WTC11 (cell line): Measurements from ENCODE around the gene TLK1. TPM values are rescaled to one million over a fixed set of nuclear protein-coding genes. Genes with fewer than 3 reads are reported as not detected.

ENCODE experiments used
- ATAC-seq: fragments of 200-7000 bp; cut with Tn5 transposase; 2 replicates; pipeline ENCODE4 v1.10.0; 2021; ENCODE audit warnings: mild to moderate bottlenecking, moderate library complexity
- CTCF ChIA-PET: fragments of 300-600 bp; sonication (Branson Sonifier 250); formaldehyde crosslinking; loops from one replicate; lab custom pipeline; 2021; ENCODE audit warnings: antibody characterized with exemption; lab: Charles Lee
- POLR2A ChIA-PET: fragments of 350-600 bp; sonication (Branson Sonifier 250); formaldehyde crosslinking; loops from one replicate; lab custom pipeline; 2021; ENCODE audit warnings: antibody characterized with exemption; lab: Charles Lee
- DNase-seq: peaks from one replicate; pipeline ENCODE4 v3.0.0; 2021; ENCODE audit warnings: low spot score
- H3K27ac Mint-ChIP-seq: 2 replicates; pipeline ENCODE4 v1.8.0; 2021; ENCODE audit warnings: mixed read lengths
- H3K27me3 Mint-ChIP-seq: 2 replicates; pipeline ENCODE4 v1.8.0; 2021; ENCODE audit warnings: low read depth, mild to moderate bottlenecking, moderate library complexity, mixed read lengths
- H3K36me3 Mint-ChIP-seq: 2 replicates; pipeline ENCODE4 v1.8.0; 2021; ENCODE audit warnings: mixed read lengths
- H3K4me1 Mint-ChIP-seq: 2 replicates; pipeline ENCODE4 v1.8.0; 2022; ENCODE audit warnings: mixed read lengths
- H3K4me3 Mint-ChIP-seq: 2 replicates; pipeline ENCODE4 v1.8.0; 2021; ENCODE audit warnings: mild to moderate bottlenecking, moderate library complexity, mixed read lengths
- H3K9me3 Mint-ChIP-seq: 2 replicates; pipeline ENCODE4 v1.8.0; 2021; ENCODE audit warnings: mixed read lengths
- ATF3 ChIP-seq: sonication (generic); formaldehyde crosslinking; conservative IDR thresholded peaks from 2 replicates; pipeline ENCODE4 v1.8.1; 2022; ENCODE audit warnings: mild to moderate bottlenecking, missing genetic modification reagents
- CDX4 ChIP-seq: fragments of 250-450 bp; sonication (Bioruptor Pico); IDR thresholded peaks from 2 replicates; pipeline ENCODE4 v1.9.0; 2021; ENCODE audit warnings: moderate library complexity, mild to moderate bottlenecking, inconsistent platforms, borderline replicate concordance
- FOXJ3 ChIP-seq: sonication (generic); formaldehyde crosslinking; IDR thresholded peaks from 2 replicates; pipeline ENCODE4 v1.9.0; 2021; ENCODE audit warnings: missing genetic modification reagents, mild to moderate bottlenecking, borderline replicate concordance
- PREB ChIP-seq: sonication (generic); formaldehyde crosslinking; IDR thresholded peaks from 2 replicates; pipeline ENCODE4 v1.8.1; 2022; ENCODE audit warnings: mild to moderate bottlenecking, missing genetic modification reagents, moderate library complexity, borderline replicate concordance
- PRRX2 ChIP-seq: fragments of 250-450 bp; sonication (Bioruptor Pico); IDR thresholded peaks from 2 replicates; pipeline ENCODE4 v1.8.0; 2021; ENCODE audit warnings: mild to moderate bottlenecking
- SMAD4 ChIP-seq: sonication (generic); formaldehyde crosslinking; IDR thresholded peaks from 2 replicates; pipeline ENCODE4 v1.8.0; 2022; ENCODE audit warnings: mild to moderate bottlenecking, missing genetic modification reagents
- TP53 ChIP-seq: sonication (generic); formaldehyde crosslinking; IDR thresholded peaks from 2 replicates; pipeline ENCODE4 v1.8.1; 2023; ENCODE audit warnings: mild to moderate bottlenecking, missing genetic modification reagents
- USF2 ChIP-seq: sonication (generic); formaldehyde crosslinking; IDR thresholded peaks from 2 replicates; pipeline ENCODE4 v1.8.1; 2023; ENCODE audit warnings: mild to moderate bottlenecking, missing genetic modification reagents, moderate library complexity
- ZBTB21 ChIP-seq: sonication (generic); formaldehyde crosslinking; IDR thresholded peaks from 2 replicates; pipeline ENCODE4 v1.8.1; 2023; ENCODE audit warnings: mild to moderate bottlenecking, missing genetic modification reagents, borderline replicate concordance
- ZNF121 ChIP-seq: sonication (generic); formaldehyde crosslinking; IDR thresholded peaks from 2 replicates; pipeline ENCODE4 v1.8.0; 2023; ENCODE audit warnings: missing genetic modification reagents
- ZNF219 ChIP-seq: sonication (generic); formaldehyde crosslinking; IDR thresholded peaks from 2 replicates; pipeline ENCODE4 v1.8.0; 2023; ENCODE audit warnings: missing genetic modification reagents, mild to moderate bottlenecking, borderline replicate concordance
- ZNF317 ChIP-seq: sonication (generic); formaldehyde crosslinking; IDR thresholded peaks from 2 replicates; pipeline ENCODE4 v1.8.1; 2023; ENCODE audit warnings: low read depth, mild to moderate bottlenecking, moderate library complexity, missing genetic modification reagents, borderline replicate concordance
- ZNF416 ChIP-seq: fragments of 250-450 bp; sonication (Bioruptor Pico); IDR thresholded peaks from 2 replicates; pipeline ENCODE4 v1.9.0; 2021; ENCODE audit warnings: mild to moderate bottlenecking, inconsistent platforms
- ZNF425 ChIP-seq: fragments of 250-450 bp; sonication (Bioruptor Pico); conservative IDR thresholded peaks from 2 replicates; pipeline ENCODE4 v1.9.0; 2021; ENCODE audit warnings: mild to moderate bottlenecking
- ZNF532 ChIP-seq: fragments of 250-450 bp; sonication (Bioruptor Pico); IDR thresholded peaks from 2 replicates; pipeline ENCODE4 v1.9.0; 2021; ENCODE audit warnings: mild to moderate bottlenecking, borderline replicate concordance
- ZNF671 ChIP-seq: fragments of 250-450 bp; sonication (Bioruptor Pico); IDR thresholded peaks from 2 replicates; pipeline ENCODE4 v1.8.0; 2021; ENCODE audit warnings: mild to moderate bottlenecking
- ZSCAN18 ChIP-seq: fragments of 250-450 bp; sonication (Bioruptor Pico); IDR thresholded peaks from 2 replicates; pipeline ENCODE4 v2.1.2; 2022; ENCODE audit warnings: mild to moderate bottlenecking, moderate library complexity
- total RNA-seq: library from RNA; stranded (reverse); gene quantifications from 3 replicates; pipeline ENCODE4 v1.2.3, GENCODE V29; 2021
- TF ChIP-seq, protein P1 (sequence below): sonication (generic); formaldehyde crosslinking; IDR thresholded peaks from 2 replicates; pipeline ENCODE4 v1.8.0; 2022; ENCODE audit warnings: mild to moderate bottlenecking, missing genetic modification reagents

TLK1 gene
- total RNA-seq, 1 experiment from 2014 or later, result 91.1 TPM

DNA sequence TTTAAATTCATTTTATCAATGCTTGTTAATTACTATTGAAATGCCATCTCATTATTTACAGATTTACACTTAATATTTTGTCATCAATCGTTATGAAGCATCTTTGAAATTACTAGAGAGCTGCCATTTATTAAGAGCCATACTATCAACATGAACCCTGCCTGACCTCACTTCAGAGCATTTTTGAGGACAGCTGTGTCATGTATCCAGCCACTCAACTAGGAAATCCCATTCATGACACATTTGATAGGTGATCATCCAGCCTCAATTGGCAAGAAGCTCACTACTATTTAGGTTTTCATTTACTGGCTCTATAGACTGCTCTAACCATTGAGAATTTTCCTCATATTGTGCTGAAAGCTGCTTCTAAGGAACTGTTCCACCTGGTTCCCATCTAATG, 40.6 kb upstream of the TLK1 start:
- DNase-seq, result no peak
- ChIA-PET POLR2A (no interaction called here), CTCF (interaction anchor here (0.6 kb wide), 1 partner anchor 307 kb away, joined by 6 read pairs; no protein-coding TSS in a partner anchor)
- Mint-ChIP-seq H3K9me3 (peaks cover 7% of the 10 kb centered on the region), H3K27ac (no peak overlapping the region), H3K4me3 (no peak overlapping the region), H3K27me3 (no peaks in the 10 kb centered on the region), H3K36me3 (no peaks in the 10 kb centered on the region), H3K4me1 (peaks cover 4% of the 10 kb centered on the region; the same call in 1 of the 2 replicates)
- TF ChIP-seq ZNF121 (CRISPR knock-in tag) (no peak), ZNF219 (CRISPR knock-in tag) (no peak), ZSCAN18 (CRISPR knock-in tag) (no peak)
- TF ChIP-seq, protein P1, sequence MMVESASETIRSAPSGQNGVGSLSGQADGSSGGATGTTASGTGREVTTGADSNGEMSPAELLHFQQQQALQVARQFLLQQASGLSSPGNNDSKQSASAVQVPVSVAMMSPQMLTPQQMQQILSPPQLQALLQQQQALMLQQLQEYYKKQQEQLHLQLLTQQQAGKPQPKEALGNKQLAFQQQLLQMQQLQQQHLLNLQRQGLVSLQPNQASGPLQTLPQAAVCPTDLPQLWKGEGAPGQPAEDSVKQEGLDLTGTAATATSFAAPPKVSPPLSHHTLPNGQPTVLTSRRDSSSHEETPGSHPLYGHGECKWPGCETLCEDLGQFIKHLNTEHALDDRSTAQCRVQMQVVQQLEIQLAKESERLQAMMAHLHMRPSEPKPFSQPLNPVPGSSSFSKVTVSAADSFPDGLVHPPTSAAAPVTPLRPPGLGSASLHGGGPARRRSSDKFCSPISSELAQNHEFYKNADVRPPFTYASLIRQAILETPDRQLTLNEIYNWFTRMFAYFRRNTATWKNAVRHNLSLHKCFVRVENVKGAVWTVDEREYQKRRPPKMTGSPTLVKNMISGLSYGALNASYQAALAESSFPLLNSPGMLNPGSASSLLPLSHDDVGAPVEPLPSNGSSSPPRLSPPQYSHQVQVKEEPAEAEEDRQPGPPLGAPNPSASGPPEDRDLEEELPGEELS (CRISPR knock-in tag), result no peak
- ATAC-seq, result no peak

DNA sequence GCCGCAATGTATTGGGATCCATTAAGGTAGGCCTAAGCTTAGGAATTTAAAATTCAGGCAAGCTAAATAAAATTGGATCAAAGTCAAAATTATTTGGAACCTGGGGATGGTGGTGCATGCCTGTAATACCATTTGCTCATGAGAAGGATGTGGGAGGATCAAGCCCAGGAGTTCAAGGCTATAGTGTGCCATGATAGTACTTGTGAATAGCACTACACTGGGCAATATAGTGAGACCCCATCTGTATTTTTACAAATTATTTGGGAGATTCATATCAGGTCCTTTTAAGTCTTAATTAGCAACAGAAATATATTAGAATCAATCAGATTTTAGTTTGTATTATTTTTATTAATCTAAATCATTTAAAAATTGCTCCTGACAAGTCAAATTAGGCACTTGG, 39.8 kb upstream of the TLK1 start:
- Mint-ChIP-seq H3K9me3 (peaks cover 4% of the 10 kb centered on the region), H3K4me3 (no peak overlapping the region), H3K27ac (no peak overlapping the region), H3K36me3 (no peaks in the 10 kb centered on the region), H3K27me3 (no peaks in the 10 kb centered on the region), H3K4me1 (peaks cover 4% of the 10 kb centered on the region; the same call in 1 of the 2 replicates)
- no peak for DNase-seq
- ATAC-seq, result no peak
- ChIA-PET CTCF (no interaction called here), POLR2A (no interaction called here)
- TF ChIP-seq ZNF121 (CRISPR knock-in tag), result peak; percentile 65; the same call in 1 of the 2 replicates
- no peak for TF ChIP-seq ZNF416

DNA sequence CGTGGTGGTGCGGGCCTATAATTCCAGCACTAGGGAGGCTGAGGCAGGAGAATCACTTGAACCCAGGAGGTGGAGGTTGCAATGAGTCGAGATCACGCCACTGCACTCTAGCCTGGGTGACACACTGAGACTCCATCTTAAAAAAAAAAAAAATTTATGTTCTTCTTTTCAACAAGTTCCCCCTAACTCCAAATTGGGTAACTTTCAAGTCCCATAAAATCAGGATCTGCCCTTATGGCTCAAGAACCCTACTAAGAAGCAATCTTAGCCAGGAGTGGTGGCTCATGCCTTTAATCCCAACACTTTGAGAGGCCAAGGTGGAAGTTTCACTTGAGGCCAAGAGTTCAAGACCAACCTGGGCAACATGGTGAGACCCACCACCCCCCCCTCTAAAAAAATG, 30.3 kb upstream of the TLK1 start:
- ChIA-PET CTCF (interaction anchor here (0.7 kb wide), 1 partner anchor 225 kb away, joined by 3 read pairs; no protein-coding TSS in a partner anchor), POLR2A (no interaction called here)
- Mint-ChIP-seq H3K36me3 (no peaks in the 10 kb centered on the region), H3K4me3 (no peak overlapping the region), H3K9me3 (no peaks in the 10 kb centered on the region), H3K27me3 (no peaks in the 10 kb centered on the region), H3K4me1 (peaks cover 2% of the 10 kb centered on the region; the same call in 1 of the 2 replicates), H3K27ac (no peak overlapping the region)
- ATAC-seq (no peak), DNase-seq (no peak)
- no peak for TF ChIP-seq ZNF532 (CRISPR knock-in tag)
- no peak for TF ChIP-seq ZNF317 (CRISPR knock-in tag)
- no peak for TF ChIP-seq ZBTB21
- no peak for TF ChIP-seq USF2
- TF ChIP-seq ZNF671 (CRISPR knock-in tag), result no peak
- no peak for TF ChIP-seq TP53 (CRISPR knock-in tag)
- TF ChIP-seq PREB, result no peak
- TF ChIP-seq ATF3, result no peak
- no peak for TF ChIP-seq ZNF425 (CRISPR knock-in tag)
- no peak for TF ChIP-seq SMAD4 (CRISPR knock-in tag)
- TF ChIP-seq PRRX2, result no peak
- TF ChIP-seq FOXJ3, result no peak
- no peak for TF ChIP-seq CDX4 (CRISPR knock-in tag)
